Ishikawa (cell line): ENCODE results near the gene PGAP6.

Experiments
- CEBPB ChIP-seq: IDR thresholded peaks from 2 replicates; pipeline ENCODE4 v1.6.1; 2012
- CREB1 ChIP-seq: IDR thresholded peaks from 2 replicates; pipeline ENCODE4 v1.6.1; 2012; ENCODE audit warnings: low read depth
- EGR1 ChIP-seq: IDR thresholded peaks from 2 replicates; pipeline ENCODE4 v1.6.1; 2012
- EP300 ChIP-seq: IDR thresholded peaks from 2 replicates; pipeline ENCODE4 v1.6.1; 2012; ENCODE audit warnings: borderline replicate concordance
- FOXM1 ChIP-seq: IDR thresholded peaks from 2 replicates; pipeline ENCODE4 v1.6.1; 2012; ENCODE audit warnings: low read depth, borderline replicate concordance
- MAX ChIP-seq: IDR thresholded peaks from 2 replicates; pipeline ENCODE4 v1.6.1; 2012
- NFIC ChIP-seq: IDR thresholded peaks from 2 replicates; pipeline ENCODE4 v1.6.1; 2012
- RAD21 ChIP-seq: IDR thresholded peaks from 2 replicates; pipeline ENCODE4 v1.6.1; 2012; ENCODE audit warnings: low read depth
- REST ChIP-seq: IDR thresholded peaks from 2 replicates; pipeline ENCODE4 v1.6.1; 2012; ENCODE audit warnings: low read depth, mild to moderate bottlenecking
- TAF1 ChIP-seq: IDR thresholded peaks from 2 replicates; pipeline ENCODE4 v1.6.1; 2012; ENCODE audit warnings: low read depth, mild to moderate bottlenecking
- TCF12 ChIP-seq: IDR thresholded peaks from 2 replicates; pipeline ENCODE4 v1.6.1; 2012; ENCODE audit warnings: low read depth
- TEAD4 ChIP-seq: IDR thresholded peaks from 2 replicates; pipeline ENCODE4 v1.6.1; 2012
- USF1 ChIP-seq: IDR thresholded peaks from 2 replicates; pipeline ENCODE4 v1.6.1; 2012
- YY1 ChIP-seq: IDR thresholded peaks from 2 replicates; pipeline ENCODE4 v1.6.1; 2012; ENCODE audit warnings: low read depth
- ZBTB7A ChIP-seq: IDR thresholded peaks from 2 replicates; pipeline ENCODE4 v1.6.1; 2012; ENCODE audit warnings: low read depth

Gene PGAP6

GRCh38 chr16:424033-424622, 42.4 kb upstream of the PGAP6 start:
- TF ChIP-seq MAX (no peak), CEBPB (0 out of 2 replicates have a peak, but pooled peaks have one; percentile 52)

GRCh38 chr16:414395-415169, 32.8 kb upstream of the PGAP6 start:
- TF ChIP-seq USF1, result no peak
- no peak for TF ChIP-seq YY1
- no peak for TF ChIP-seq TCF12
- no peak for TF ChIP-seq ZBTB7A
- no peak for TF ChIP-seq EP300
- no peak for TF ChIP-seq NFIC
- no peak for TF ChIP-seq TEAD4
- no peak for TF ChIP-seq RAD21
- no peak for TF ChIP-seq CREB1

- TF ChIP-seq USF1 (no peak), FOXM1 (no peak), MAX (no peak), TAF1 (no peak), CEBPB (no peak), NFIC (no peak), ZBTB7A (no peak), TEAD4 (no peak), YY1 (no peak), EP300 (no peak), EGR1 (no peak), TCF12 (no peak), REST (no peak), RAD21 (no peak), CREB1 (no peak)
Observed at GRCh38 chr16:411576-412265, 29.9 kb upstream of the PGAP6 start.

- no peak for TF ChIP-seq TCF12
- TF ChIP-seq YY1, result no peak
- no peak for TF ChIP-seq CREB1
- no peak for TF ChIP-seq EP300
- no peak for TF ChIP-seq TAF1
Observed at GRCh38 chr16:410516-411178, 28.9 kb upstream of the PGAP6 start.

- no peak for TF ChIP-seq FOXM1
- no peak for TF ChIP-seq CREB1
- no peak for TF ChIP-seq NFIC
- no peak for TF ChIP-seq EP300
- no peak for TF ChIP-seq TAF1
- TF ChIP-seq MAX, result no peak
Observed at GRCh38 chr16:407253-407652, 25.5 kb upstream of the PGAP6 start.

- TF ChIP-seq CREB1 (no peak), USF1 (no peak), CEBPB (no peak), MAX (no peak), TCF12 (no peak), RAD21 (no peak)
Observed at GRCh38 chr16:405548-406506, 24.0 kb upstream of the PGAP6 start.
